ENCODE data around the gene MACROD2. TPM values are rescaled to one million over a fixed set of nuclear protein-coding genes. Genes with fewer than 3 reads are reported as not detected.
A peak's percentile ranks its signal among the peaks of the same experiment; 100 is the strongest.

The MACROD2 gene
- total RNA-seq, 1 experiment from 2014 or later: 3.4 TPM

- in situ Hi-C loops (cut with HindIII; ENCODE audit: low pct_unique_long_range_greater_than_20kb, low sequenced_read_pairs): no loop called here
- no peak for DNase-seq (ENCODE audit: low read depth)
Observed at GRCh38 chr20:14710951-14711350, 715.6 kb downstream of the MACROD2 start.

GRCh38 chr20:14711652-14712051, 716.3 kb downstream of the MACROD2 start:
- no peak for DNase-seq (ENCODE audit: low read depth)
- in situ Hi-C loops (cut with HindIII; ENCODE audit: low pct_unique_long_range_greater_than_20kb, low sequenced_read_pairs): no loop called here

- peak; percentile 86 for DNase-seq (ENCODE audit: low read depth)
- in situ Hi-C loops (cut with HindIII; ENCODE audit: low pct_unique_long_range_greater_than_20kb, low sequenced_read_pairs): no loop called here
Observed at GRCh38 chr20:14712302-14712739, 717.0 kb downstream of the MACROD2 start.

GRCh38 chr20:14715400-14715799, 720.1 kb downstream of the MACROD2 start:
- no peak for DNase-seq (ENCODE audit: low read depth)
- in situ Hi-C loops (cut with HindIII; ENCODE audit: low pct_unique_long_range_greater_than_20kb, low sequenced_read_pairs): no loop called here

GRCh38 chr20:14716351-14716801, 721.1 kb downstream of the MACROD2 start:
- in situ Hi-C loops (cut with HindIII; ENCODE audit: low pct_unique_long_range_greater_than_20kb, low sequenced_read_pairs): no loop called here
- no peak for DNase-seq (ENCODE audit: low read depth)

- in situ Hi-C loops (cut with HindIII; ENCODE audit: low pct_unique_long_range_greater_than_20kb, low sequenced_read_pairs): no loop called here
- DNase-seq (ENCODE audit: low read depth): peak; percentile 68
Observed at GRCh38 chr20:14717134-14717999, 722.1 kb downstream of the MACROD2 start.

GRCh38 chr20:14720251-14720650, 724.9 kb downstream of the MACROD2 start:
- in situ Hi-C loops (cut with HindIII; ENCODE audit: low pct_unique_long_range_greater_than_20kb, low sequenced_read_pairs): no loop called here
- DNase-seq (ENCODE audit: low read depth): no peak

- in situ Hi-C loops (cut with HindIII; ENCODE audit: low pct_unique_long_range_greater_than_20kb, low sequenced_read_pairs): no loop called here
- no peak for DNase-seq (ENCODE audit: low read depth)
Observed at GRCh38 chr20:14721926-14722452, 726.7 kb downstream of the MACROD2 start.

GRCh38 chr20:14723614-14724013, 728.3 kb downstream of the MACROD2 start:
- in situ Hi-C loops (cut with HindIII; ENCODE audit: low pct_unique_long_range_greater_than_20kb, low sequenced_read_pairs): no loop called here
- DNase-seq (ENCODE audit: low read depth): no peak

GRCh38 chr20:14724036-14724435, 728.7 kb downstream of the MACROD2 start:
- DNase-seq (ENCODE audit: low read depth): no peak
- in situ Hi-C loops (cut with HindIII; ENCODE audit: low pct_unique_long_range_greater_than_20kb, low sequenced_read_pairs): no loop called here

GRCh38 chr20:14724468-14724867, 729.2 kb downstream of the MACROD2 start:
- DNase-seq (ENCODE audit: low read depth): no peak
- in situ Hi-C loops (cut with HindIII; ENCODE audit: low pct_unique_long_range_greater_than_20kb, low sequenced_read_pairs): no loop called here

GRCh38 chr20:14726591-14726990, 731.3 kb downstream of the MACROD2 start:
- in situ Hi-C loops (cut with HindIII; ENCODE audit: low pct_unique_long_range_greater_than_20kb, low sequenced_read_pairs): no loop called here
- no peak for DNase-seq (ENCODE audit: low read depth)

GRCh38 chr20:14727485-14728150, 732.3 kb downstream of the MACROD2 start:
- in situ Hi-C loops (cut with HindIII; ENCODE audit: low pct_unique_long_range_greater_than_20kb, low sequenced_read_pairs): no loop called here
- no peak for DNase-seq (ENCODE audit: low read depth)

GRCh38 chr20:14729390-14729789, 734.1 kb downstream of the MACROD2 start:
- DNase-seq (ENCODE audit: low read depth): no peak
- in situ Hi-C loops (cut with HindIII; ENCODE audit: low pct_unique_long_range_greater_than_20kb, low sequenced_read_pairs): no loop called here

GRCh38 chr20:14732343-14732742, 737.0 kb downstream of the MACROD2 start:
- in situ Hi-C loops (cut with HindIII; ENCODE audit: low pct_unique_long_range_greater_than_20kb, low sequenced_read_pairs): no loop called here
- DNase-seq (ENCODE audit: low read depth): no peak

- DNase-seq (ENCODE audit: low read depth): no peak
- in situ Hi-C loops (cut with HindIII; ENCODE audit: low pct_unique_long_range_greater_than_20kb, low sequenced_read_pairs): no loop called here
Observed at GRCh38 chr20:14732996-14733395, 737.7 kb downstream of the MACROD2 start.

- in situ Hi-C loops (cut with HindIII; ENCODE audit: low pct_unique_long_range_greater_than_20kb, low sequenced_read_pairs): no loop called here
- DNase-seq (ENCODE audit: low read depth): no peak
Observed at GRCh38 chr20:14740380-14740779, 745.1 kb downstream of the MACROD2 start.

GRCh38 chr20:14741616-14742015, 746.3 kb downstream of the MACROD2 start:
- no peak for DNase-seq (ENCODE audit: low read depth)
- in situ Hi-C loops (cut with HindIII; ENCODE audit: low pct_unique_long_range_greater_than_20kb, low sequenced_read_pairs): no loop called here

- in situ Hi-C loops (cut with HindIII; ENCODE audit: low pct_unique_long_range_greater_than_20kb, low sequenced_read_pairs): no loop called here
- DNase-seq (ENCODE audit: low read depth): no peak
Observed at GRCh38 chr20:14744723-14745122, 749.4 kb downstream of the MACROD2 start.
